B cell (primary cell): Measurements from ENCODE around the gene STOX2. TPM values are rescaled to one million over a fixed set of nuclear protein-coding genes. Genes with fewer than 3 reads are reported as not detected.

Experiments
- ATAC-seq: fragments of 200-7000 bp; cut with Tn5 transposase; one replicate; pipeline ENCODE4 v1.10.0; 2021; ENCODE audit warnings: low read depth, mild to moderate bottlenecking, moderate number of reproducible peaks, moderate library complexity
- CTCF ChIA-PET: fragments of 350-600 bp; sonication (Branson Sonifier 250); formaldehyde crosslinking; loops from one replicate; lab custom pipeline; 2021; ENCODE audit warnings: antibody characterized with exemption, inconsistent platforms; lab: Charles Lee
- POLR2A ChIA-PET: fragments of 350-600 bp; sonication (Branson Sonifier 250); formaldehyde crosslinking; loops from one replicate; lab custom pipeline; 2021; ENCODE audit warnings: antibody characterized with exemption; lab: Charles Lee
- DNase-seq: peaks from one replicate; pipeline ENCODE4 v3.0.0; 2013
- H2AFZ ChIP-seq: 2 replicates; pipeline ENCODE4 v1.6.1; 2012; ENCODE audit warnings: mild to moderate bottlenecking, low read depth, low read length; ENCODE audit not compliant: insufficient read depth, poor library complexity, severe bottlenecking
- H3K27ac ChIP-seq, 2 donors: 1 replicate in 1 of 2; 2 replicates in 1 of 2; pipeline ENCODE4 v1.5.1; 2012 to 2013; ENCODE audit warnings: low read length in 2 of 2, mild to moderate bottlenecking in 2 of 2, moderate library complexity in 1 of 2
- H3K27me3 ChIP-seq, 4 experiments: fragments of 200-600 bp in 1 of 4; sonication (generic) in 1 of 4; replicated peaks in 1 of 4; 1 replicate in 2 of 4; 2 replicates in 2 of 4; pipeline versions ENCODE4 v1.6.1 to v1.7.0; 2013 to 2016; ENCODE audit warnings: low read length in 3 of 4, mild to moderate bottlenecking in 2 of 4, mixed read lengths in 1 of 4, moderate library complexity in 1 of 4; ENCODE audit not compliant: insufficient read depth in 4 of 4, control insufficient read depth in 3 of 4; ENCODE audit errors: control extremely low read depth in 1 of 4
- H3K36me3 ChIP-seq, 2 experiments: replicated peaks in 1 of 2; 1 replicate in 1 of 2; 2 replicates in 1 of 2; pipeline versions ENCODE4 v1.6.1 to v1.7.1; 2013; ENCODE audit warnings: low read length in 1 of 2; ENCODE audit not compliant: insufficient read depth in 2 of 2, control insufficient read depth in 1 of 2; ENCODE audit errors: control extremely low read depth in 1 of 2, extremely low read depth in 1 of 2
- H3K4me1 ChIP-seq, 2 donors: fragments of 200-600 bp in 1 of 2; sonication (generic) in 1 of 2; 1 replicate in 1 of 2; 2 replicates in 1 of 2; pipeline versions ENCODE4 v1.5.1 to v1.6.1; 2013 to 2017; ENCODE audit warnings: low read length in 2 of 2; ENCODE audit not compliant: control insufficient read depth in 2 of 2, insufficient read depth in 2 of 2
- H3K4me2 ChIP-seq: replicated peaks from 2 replicates; pipeline ENCODE3; 2012; ENCODE audit warnings: mild to moderate bottlenecking, low read depth, low read length; ENCODE audit not compliant: poor library complexity, severe bottlenecking
- H3K4me3 ChIP-seq, 5 experiments: fragments of 200-600 bp in 1 of 5; sonication (generic) in 1 of 5; 1 replicate in 3 of 5; 2 replicates in 2 of 5; pipeline versions ENCODE4 v1.5.1 to v1.7.0; 2011 to 2016; ENCODE audit warnings: low read length in 4 of 5, mild to moderate bottlenecking in 4 of 5, low read depth in 2 of 5, control low read depth in 1 of 5, moderate library complexity in 1 of 5; ENCODE audit not compliant: insufficient read depth in 1 of 5; ENCODE audit errors: control extremely low read depth in 1 of 5, extremely low read depth in 1 of 5
- H3K79me2 ChIP-seq: fragments of 200-600 bp; sonication (generic); one replicate; pipeline ENCODE4 v1.6.0; 2016; ENCODE audit warnings: low read length; ENCODE audit not compliant: control insufficient read depth, insufficient read depth
- H3K9ac ChIP-seq: fragments of 200-600 bp; sonication (generic); 2 replicates; pipeline ENCODE4 v1.6.1; 2017; ENCODE audit warnings: mild to moderate bottlenecking, low read length, moderate library complexity
- H3K9me3 ChIP-seq, 3 donors: one replicate each; pipeline versions ENCODE4 v1.6.1 to v1.7.1; 2013; ENCODE audit warnings: low read length in 2 of 3; ENCODE audit not compliant: control insufficient read depth in 2 of 3, insufficient read depth in 1 of 3; ENCODE audit errors: control extremely low read depth in 1 of 3
- H4K20me1 ChIP-seq: 2 replicates; pipeline ENCODE4 v1.6.0; 2012; ENCODE audit warnings: mild to moderate bottlenecking, low read length; ENCODE audit not compliant: insufficient read depth, control insufficient read depth, poor library complexity, severe bottlenecking
- H3K27ac Mint-ChIP-seq: one replicate; pipeline ENCODE4 v1.8.0; 2021; ENCODE audit warnings: mixed read lengths
- H3K27me3 Mint-ChIP-seq: one replicate; pipeline ENCODE4 v1.8.0; 2021; ENCODE audit warnings: mixed read lengths
- H3K4me1 Mint-ChIP-seq: one replicate; pipeline ENCODE4 v1.8.0; 2021; ENCODE audit warnings: mixed read lengths
- H3K4me3 Mint-ChIP-seq: one replicate; pipeline ENCODE4 v1.8.0; 2021; ENCODE audit warnings: mixed read lengths
- H3K9me3 Mint-ChIP-seq: one replicate; pipeline ENCODE4 v1.8.0; 2022; ENCODE audit warnings: mixed read lengths; ENCODE audit not compliant: insufficient read depth
- CTCF ChIP-seq: fragments of 200-600 bp; IDR thresholded peaks from one replicate; pipeline ENCODE4 v1.8.0; 2022; ENCODE audit warnings: antibody characterized with exemption, mild to moderate bottlenecking
- EZH2 ChIP-seq: IDR thresholded peaks from 2 replicates; pipeline ENCODE4 v1.6.1; 2012; ENCODE audit warnings: borderline replicate concordance, low read depth, mild to moderate bottlenecking, moderate library complexity, low read length; ENCODE audit not compliant: insufficient read depth, poor library complexity, severe bottlenecking
- WGBS: methylation state at CpG from one replicate; pipeline ENCODE4 v1.1.5; 2013; ENCODE audit warnings: missing lambda C conversion rate; ENCODE audit not compliant: insufficient coverage; 5-methylcytosine and 5-hydroxymethylcytosine counted together
- intact Hi-C: fragments of 100-400 bp; cut with micrococcal nuclease; formaldehyde crosslinking; loops from one replicate; pipeline ENCODE4 v1.10.0; 2022
- polyA plus RNA-seq: library from polyadenylated mRNA; depleted of rRNA; stranded (reverse); fragments of >200 nt; gene quantifications from 2 replicates; pipeline ENCODE4 v1.2.3, GENCODE V29; 2012
- total RNA-seq, 2 donors: library from RNA; stranded (reverse); fragments of 120-200 nt in 1 of 2; gene quantifications; 1 replicate in 1 of 2; 2 replicates in 1 of 2; pipeline versions ENCODE4 v1.2.3 to v1.2.4, GENCODE V29; 2013 to 2022

Gene STOX2
- total and polyA plus RNA-seq, 2 donors (not counting 1 experiment from before 2014, with no cell fraction given): under 0.01 TPM; not detected in 1

- H3K27me3 Mint-ChIP-seq: peaks cover 5% of the 10 kb centered on the region
- CTCF ChIA-PET: no interaction called here
- no peak for ATAC-seq
- no peak for TF ChIP-seq CTCF
- no peak for TF ChIP-seq EZH2
- H3K9ac ChIP-seq: no peak overlapping the region
- H3K4me1 Mint-ChIP-seq: no peaks in the 10 kb centered on the region
- no peak overlapping the region for H3K27ac Mint-ChIP-seq
- intact Hi-C loops: no loop called here
- 87% methylated on average over 10 of the region's 11 CpGs for WGBS
- no peak overlapping the region for H3K4me2 ChIP-seq
- H3K9me3 ChIP-seq: no peaks in the 10 kb centered on the region
- H4K20me1 ChIP-seq: no peaks in the 10 kb centered on the region
- H3K36me3 ChIP-seq: no peaks in the 10 kb centered on the region
- H3K4me3 Mint-ChIP-seq: no peak overlapping the region
- POLR2A ChIA-PET: no interaction called here
- no peaks in the 10 kb centered on the region for H3K4me1 ChIP-seq
- H3K79me2 ChIP-seq: no peaks in the 10 kb centered on the region
- H3K27me3 ChIP-seq: no peaks in the 10 kb centered on the region
- no peak overlapping the region for H3K4me3 ChIP-seq
- H2AFZ ChIP-seq: no peak overlapping the region
- H3K27ac ChIP-seq: no peak overlapping the region
- H3K9me3 Mint-ChIP-seq: no peaks in the 10 kb centered on the region
- DNase-seq: no peak
Observed at GRCh38 chr4:183995570-183995969, 90.5 kb downstream of the STOX2 start.

- Histone ChIP-seq H3K4me3 (no peak overlapping the region), H3K4me2 (no peak overlapping the region), H3K36me3 (no peaks in the 10 kb centered on the region), H3K9me3 (no peaks in the 10 kb centered on the region), H4K20me1 (no peaks in the 10 kb centered on the region), H3K9ac (no peak overlapping the region), H3K27me3 (no peaks in the 10 kb centered on the region), H2AFZ (no peak overlapping the region), H3K79me2 (no peaks in the 10 kb centered on the region), H3K27ac (no peak overlapping the region), H3K4me1 (no peaks in the 10 kb centered on the region)
- no peak overlapping the region for H3K27ac Mint-ChIP-seq
- ATAC-seq: no peak
- CTCF ChIA-PET: no interaction called here
- POLR2A ChIA-PET: no interaction called here
- intact Hi-C loops: no loop called here
- H3K9me3 Mint-ChIP-seq: no peaks in the 10 kb centered on the region
- H3K27me3 Mint-ChIP-seq: peaks cover 13% of the 10 kb centered on the region
- no peak for DNase-seq
- H3K4me1 Mint-ChIP-seq: no peaks in the 10 kb centered on the region
- no peak for TF ChIP-seq EZH2
- TF ChIP-seq CTCF: no peak
- H3K4me3 Mint-ChIP-seq: no peak overlapping the region
- 81% methylated on average over 4 of the region's 4 CpGs for WGBS
Observed at GRCh38 chr4:183996868-183997267, 91.8 kb downstream of the STOX2 start.
